AG04450 (cell line): ENCODE data around the gene EWSR1. TPM values are rescaled to one million over a fixed set of nuclear protein-coding genes. Genes with fewer than 3 reads are reported as not detected.

Experiments used
- CTCF ChIA-PET: fragments of 300-600, 350-600 bp; formaldehyde crosslinking; extraction: SDS; loops from one replicate; lab custom pipeline; 2022; ENCODE audit warnings: antibody characterized with exemption, inconsistent platforms; lab: Charles Lee
- POLR2A ChIA-PET: fragments of 350-600 bp; formaldehyde crosslinking; extraction: SDS; loops from one replicate; lab custom pipeline; 2021; ENCODE audit warnings: antibody characterized with exemption, inconsistent platforms; lab: Yijun Ruan, JAX
- DNase-seq: peaks from one replicate; pipeline ENCODE4 v3.0.0-alpha.2; 2011; ENCODE audit warnings: low read depth, low spot score
- H3K27ac ChIP-seq: one replicate; pipeline ENCODE4 v1.5.1; 2012; ENCODE audit warnings: low read depth, low read length, control low read depth
- H3K27me3 ChIP-seq: one replicate; pipeline ENCODE4 v1.6.0; 2012; ENCODE audit warnings: low read length; ENCODE audit not compliant: control insufficient read depth, insufficient read depth
- H3K4me3 ChIP-seq: 2 replicates; pipeline ENCODE4 v1.5.1; 2011; ENCODE audit warnings: mild to moderate bottlenecking, low read depth, low read length, control low read depth
- H3K9me3 ChIP-seq: 2 replicates; pipeline ENCODE4 v1.5.1; 2012; ENCODE audit warnings: low read length; ENCODE audit not compliant: control insufficient read depth, insufficient read depth
- polyA plus RNA-seq: library from polyadenylated mRNA; depleted of rRNA; stranded (reverse); fragments of >200 nt; gene quantifications from 2 replicates; pipeline ENCODE4 v1.2.3, GENCODE V29; 2011
- TF ChIP-seq, protein P1 (sequence below): IDR thresholded peaks from 2 replicates; pipeline ENCODE4 v1.5.1; 2011; ENCODE audit warnings: low read depth, low read length, control low read depth, inconsistent platforms

EWSR1 gene
- polyA plus RNA-seq, 1 experiment = 146 TPM

- Histone ChIP-seq H3K27me3 (no peaks in the 10 kb centered on the region), H3K9me3 (no peaks in the 10 kb centered on the region), H3K4me3 (no peak overlapping the region), H3K27ac (no peak overlapping the region)
- CTCF ChIA-PET = no interaction called here
- no peak for DNase-seq
- POLR2A ChIA-PET = no interaction called here
- TF ChIP-seq, protein P1, sequence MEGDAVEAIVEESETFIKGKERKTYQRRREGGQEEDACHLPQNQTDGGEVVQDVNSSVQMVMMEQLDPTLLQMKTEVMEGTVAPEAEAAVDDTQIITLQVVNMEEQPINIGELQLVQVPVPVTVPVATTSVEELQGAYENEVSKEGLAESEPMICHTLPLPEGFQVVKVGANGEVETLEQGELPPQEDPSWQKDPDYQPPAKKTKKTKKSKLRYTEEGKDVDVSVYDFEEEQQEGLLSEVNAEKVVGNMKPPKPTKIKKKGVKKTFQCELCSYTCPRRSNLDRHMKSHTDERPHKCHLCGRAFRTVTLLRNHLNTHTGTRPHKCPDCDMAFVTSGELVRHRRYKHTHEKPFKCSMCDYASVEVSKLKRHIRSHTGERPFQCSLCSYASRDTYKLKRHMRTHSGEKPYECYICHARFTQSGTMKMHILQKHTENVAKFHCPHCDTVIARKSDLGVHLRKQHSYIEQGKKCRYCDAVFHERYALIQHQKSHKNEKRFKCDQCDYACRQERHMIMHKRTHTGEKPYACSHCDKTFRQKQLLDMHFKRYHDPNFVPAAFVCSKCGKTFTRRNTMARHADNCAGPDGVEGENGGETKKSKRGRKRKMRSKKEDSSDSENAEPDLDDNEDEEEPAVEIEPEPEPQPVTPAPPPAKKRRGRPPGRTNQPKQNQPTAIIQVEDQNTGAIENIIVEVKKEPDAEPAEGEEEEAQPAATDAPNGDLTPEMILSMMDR = no peak
These were observed 72.5 kb downstream of the EWSR1 start for GRCh38 chr22:29340566-29340965.

DNA sequence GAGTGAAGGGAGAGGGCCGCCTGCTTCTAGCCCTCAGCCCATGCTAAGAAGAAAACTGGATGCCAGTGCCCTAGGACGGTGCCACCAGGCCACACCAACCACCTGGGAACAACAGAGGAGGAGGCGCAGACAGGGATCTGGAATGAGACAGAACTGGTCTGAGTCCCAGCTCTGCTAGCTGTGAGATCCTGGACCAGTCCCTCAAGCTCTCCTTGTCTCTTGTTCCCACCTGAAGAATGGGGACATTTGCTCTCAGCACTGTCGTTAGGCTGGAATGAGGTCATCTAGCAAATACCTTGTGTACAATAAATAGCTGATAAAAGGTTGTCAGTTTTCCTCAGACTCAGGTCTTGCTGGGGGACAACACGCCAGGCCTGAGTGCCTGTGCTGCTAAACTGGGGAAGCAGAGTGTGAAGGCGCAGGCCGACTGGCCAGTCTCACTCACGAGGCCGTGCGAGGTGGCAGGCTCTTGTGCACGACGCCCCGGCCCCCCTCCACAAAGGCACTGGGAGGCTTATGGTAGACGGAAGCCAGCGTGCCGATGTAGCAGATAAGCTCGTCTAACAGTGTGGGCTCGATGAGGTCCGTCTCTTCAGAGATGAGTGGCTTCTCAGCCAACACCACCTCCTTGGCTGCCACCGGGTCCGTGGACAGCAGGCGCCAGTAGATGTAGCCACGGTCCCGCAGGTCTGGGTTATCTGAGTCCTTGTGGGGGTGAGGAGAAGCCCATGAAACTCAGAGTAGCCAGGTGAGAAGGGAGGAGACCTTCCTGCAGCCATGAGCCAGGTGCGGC, 73.2 kb downstream of the EWSR1 start:
- DNase-seq = no peak
- no peak overlapping the region for H3K27ac ChIP-seq
- POLR2A ChIA-PET = no interaction called here
- H3K27me3 ChIP-seq = no peaks in the 10 kb centered on the region
- H3K4me3 ChIP-seq = no peak overlapping the region
- no peaks in the 10 kb centered on the region for H3K9me3 ChIP-seq
- CTCF ChIA-PET = no interaction called here
- TF ChIP-seq, protein P1 = no peak

DNA sequence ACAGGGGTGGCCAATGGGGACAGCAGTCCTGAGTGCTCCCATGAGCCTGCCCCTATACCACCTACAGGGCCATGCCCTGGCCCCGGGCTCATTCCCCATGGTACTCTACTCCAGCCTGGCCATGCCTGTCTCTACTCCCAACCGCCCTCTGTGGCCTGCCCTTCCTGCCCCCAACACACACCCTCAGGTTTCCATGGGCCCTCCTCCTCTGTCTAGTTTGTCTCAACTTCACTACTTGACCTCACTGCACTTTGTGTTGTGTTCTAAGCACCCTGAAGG, 73.7 kb downstream of the EWSR1 start:
- ChIA-PET CTCF (no interaction called here), POLR2A (no interaction called here)
- Histone ChIP-seq H3K27me3 (no peaks in the 10 kb centered on the region), H3K27ac (no peak overlapping the region), H3K9me3 (no peaks in the 10 kb centered on the region), H3K4me3 (no peak overlapping the region)
- TF ChIP-seq, protein P1 = no peak
- no peak for DNase-seq

- H3K9me3 ChIP-seq = no peaks in the 10 kb centered on the region
- no peak overlapping the region for H3K4me3 ChIP-seq
- ChIA-PET POLR2A (no interaction called here), CTCF (no interaction called here)
- no peaks in the 10 kb centered on the region for H3K27me3 ChIP-seq
- no peak overlapping the region for H3K27ac ChIP-seq
- no peak for DNase-seq
- TF ChIP-seq, protein P1 = no peak
These were observed 74.1 kb downstream of the EWSR1 start for GRCh38 chr22:29342177-29342576.

DNA sequence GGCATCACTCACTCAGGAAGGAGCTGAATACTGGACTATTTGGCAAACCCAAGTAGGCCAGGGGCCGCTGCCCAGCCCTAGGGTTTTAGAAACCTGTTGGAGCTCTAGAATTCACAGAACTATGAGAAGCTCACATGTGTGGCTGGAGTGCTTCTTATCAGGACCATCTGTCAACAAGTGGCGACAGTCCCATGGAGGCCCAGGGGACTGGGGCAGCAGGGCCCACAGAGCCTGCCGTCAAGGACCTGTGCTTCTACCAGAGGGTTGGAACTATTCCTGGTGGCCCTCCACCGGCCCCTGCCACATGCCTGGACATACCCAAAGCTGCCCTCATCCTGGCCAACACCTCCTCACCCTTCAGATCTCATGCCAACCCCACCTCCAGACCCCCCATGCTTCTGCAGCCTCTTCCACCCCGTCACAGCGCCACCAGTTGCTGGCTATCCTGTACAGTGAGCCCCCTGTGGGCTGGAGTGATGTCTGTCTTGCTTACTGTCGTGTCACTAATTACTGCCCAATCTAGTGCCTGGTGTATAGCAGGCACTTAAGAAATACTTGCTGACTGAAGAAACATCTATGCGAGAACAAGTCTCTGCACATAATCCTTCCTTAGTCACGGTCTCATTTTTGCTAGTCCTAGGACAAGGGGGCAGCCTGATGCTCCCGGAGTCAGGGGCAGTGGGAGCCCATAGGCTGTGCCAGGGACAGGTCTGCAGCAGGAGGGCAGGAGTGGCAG, 74.7 kb downstream of the EWSR1 start:
- Histone ChIP-seq H3K9me3 (no peaks in the 10 kb centered on the region), H3K27ac (no peak overlapping the region), H3K27me3 (no peaks in the 10 kb centered on the region), H3K4me3 (no peak overlapping the region)
- no peak for DNase-seq
- ChIA-PET CTCF (no interaction called here), POLR2A (no interaction called here)
- TF ChIP-seq, protein P1 = no peak
